ENCODE data around the gene RNASEH2C.
"Not testable (repeated sequence)": the region's sequence is repeated elsewhere in the genome, so short reads cannot be mapped to it uniquely, and the experiment has no call there.

RNASEH2C gene

DNA sequence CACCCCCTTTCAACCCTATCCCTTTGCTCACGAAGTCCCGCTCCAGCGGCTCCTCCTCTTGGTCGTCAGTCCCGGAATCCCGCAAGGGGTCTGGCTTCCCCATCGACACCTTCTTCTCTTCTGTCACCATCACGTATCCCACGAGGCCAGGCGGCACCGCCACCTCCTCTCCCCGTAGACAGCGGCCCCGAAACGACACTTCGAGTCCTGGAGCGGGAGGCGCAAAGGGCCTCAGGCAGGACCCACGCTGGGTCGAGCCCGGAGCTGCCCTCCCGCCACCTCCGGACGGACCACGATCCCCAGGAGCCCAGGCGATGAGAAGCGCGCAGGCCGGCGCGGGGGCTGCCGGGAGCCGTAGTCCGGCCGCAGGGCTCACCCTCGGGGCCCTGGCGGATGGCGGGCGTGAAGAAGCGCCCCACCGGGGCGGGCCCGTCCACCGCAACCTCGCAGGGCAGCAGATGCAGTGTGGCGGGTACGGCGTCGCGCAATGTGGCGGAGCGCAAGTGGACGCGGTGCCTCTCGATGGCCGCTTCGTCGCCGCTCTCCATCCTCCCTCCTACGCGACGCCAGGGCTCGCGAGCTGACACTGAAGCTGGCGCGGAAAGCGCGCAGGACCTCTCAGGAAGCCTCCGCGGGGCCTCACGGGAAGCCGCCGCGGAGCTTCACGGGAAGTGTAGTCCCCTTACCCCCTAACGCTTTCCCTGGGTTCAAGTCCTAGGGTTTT lies at the start of gene RNASEH2C:
RNASEH2C (minus strand) TSS at position 588 of the 724 bp plus-strand sequence; CDS start at position 548, 40 bp downstream.
- peak; percentile 83 for DNase-seq

DNA sequence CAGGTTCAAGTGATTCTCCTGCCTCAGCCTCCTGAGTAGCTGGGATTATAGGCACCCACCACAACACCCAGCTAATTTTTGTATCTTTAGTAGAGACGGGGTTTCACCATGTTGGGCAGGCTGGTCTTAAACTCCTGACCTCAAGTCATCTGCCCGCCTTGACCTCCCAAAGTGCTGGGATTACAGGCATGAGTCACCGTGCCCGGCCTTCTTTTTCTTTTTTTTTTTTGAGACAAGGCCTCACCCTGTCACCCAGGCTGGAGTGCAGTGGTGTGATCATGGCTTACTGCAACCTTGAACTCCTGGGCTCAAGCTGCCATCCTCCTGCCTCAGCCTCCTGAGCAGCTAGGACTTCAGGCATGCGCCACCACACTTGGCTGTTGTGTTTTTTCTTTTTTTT lies 47.2 kb upstream of the RNASEH2C start:
- DNase-seq, result not testable (repeated sequence)

DNA sequence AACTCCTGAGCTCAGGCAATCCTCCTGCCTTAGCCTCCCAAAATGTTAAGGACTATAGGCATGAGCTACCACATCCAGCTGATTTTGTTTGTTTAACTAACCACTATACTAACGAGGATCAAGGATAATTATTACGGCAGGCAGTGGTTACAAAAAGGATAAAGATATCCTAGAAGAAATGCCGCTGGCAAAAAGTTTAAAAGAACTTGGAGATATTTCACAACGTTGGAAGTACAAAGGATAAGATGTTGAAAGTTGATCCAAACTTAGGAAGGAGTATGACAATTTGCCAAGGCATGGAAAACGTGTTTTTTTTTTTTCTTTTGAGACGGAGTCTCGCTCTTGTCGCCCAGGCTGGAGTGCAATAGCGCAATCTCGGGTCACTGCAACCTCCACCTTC lies 46.8 kb upstream of the RNASEH2C start:
- DNase-seq, result no peak

DNA sequence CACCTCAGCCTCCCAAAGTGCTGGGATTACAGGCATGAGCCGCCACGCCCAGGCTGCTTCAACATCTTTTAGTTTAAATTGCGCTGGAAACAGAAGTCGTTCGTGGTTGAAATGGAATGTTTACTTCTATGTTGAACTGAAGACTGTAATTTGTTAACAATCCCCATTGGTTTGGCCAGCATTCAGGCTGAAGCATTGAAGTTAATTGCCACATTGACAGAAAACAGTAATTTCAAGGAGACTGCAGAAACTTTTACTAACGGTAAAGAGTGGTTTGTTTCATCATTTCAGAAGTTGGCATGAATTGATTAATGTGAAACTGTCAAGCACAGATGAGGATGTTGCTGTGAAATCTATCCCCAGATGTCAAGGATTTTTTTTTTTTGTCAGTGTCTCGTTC lies 45.9 kb upstream of the RNASEH2C start:
- no peak for DNase-seq

DNA sequence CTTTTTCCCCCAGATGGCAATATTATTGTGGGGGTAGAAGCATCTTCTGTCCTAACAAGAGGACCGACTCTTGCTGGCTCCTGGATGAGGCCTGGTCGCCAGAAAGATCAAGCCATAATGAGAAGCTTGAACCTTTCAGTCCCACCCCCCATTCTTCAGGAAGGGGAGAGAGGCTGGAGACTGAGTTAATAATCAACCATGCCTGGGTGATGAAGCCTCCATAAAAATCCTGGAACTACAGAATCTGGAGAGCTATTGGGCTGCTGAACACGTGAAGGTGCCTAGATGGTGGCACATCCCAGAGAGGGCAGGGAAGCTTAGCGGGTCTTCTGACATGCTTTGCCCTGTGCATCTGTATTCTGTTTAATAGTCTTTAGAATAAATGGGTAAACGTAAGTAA lies 43.8 kb upstream of the RNASEH2C start:
- DNase-seq, result no peak

DNA sequence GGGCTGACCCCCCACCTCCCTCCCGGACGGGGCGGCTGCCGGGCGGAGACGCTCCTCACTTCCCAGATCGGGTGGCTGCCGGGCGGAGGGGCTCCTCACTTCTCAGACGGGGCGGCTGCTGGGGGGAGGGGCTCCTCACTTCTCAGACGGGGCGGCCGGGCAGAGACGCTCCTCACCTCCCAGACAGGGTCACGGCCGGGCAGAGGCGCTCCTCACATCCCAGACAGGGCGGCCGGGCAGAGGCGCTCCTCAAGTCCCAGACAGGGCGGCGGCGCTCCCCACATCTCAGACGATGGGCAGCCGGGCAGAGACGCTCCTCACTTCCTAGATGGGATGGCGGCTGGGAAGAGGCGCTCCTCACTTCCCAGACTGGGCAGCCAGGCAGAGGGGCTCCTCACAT lies 42.2 kb upstream of the RNASEH2C start:
- not testable (repeated sequence) for DNase-seq

DNA sequence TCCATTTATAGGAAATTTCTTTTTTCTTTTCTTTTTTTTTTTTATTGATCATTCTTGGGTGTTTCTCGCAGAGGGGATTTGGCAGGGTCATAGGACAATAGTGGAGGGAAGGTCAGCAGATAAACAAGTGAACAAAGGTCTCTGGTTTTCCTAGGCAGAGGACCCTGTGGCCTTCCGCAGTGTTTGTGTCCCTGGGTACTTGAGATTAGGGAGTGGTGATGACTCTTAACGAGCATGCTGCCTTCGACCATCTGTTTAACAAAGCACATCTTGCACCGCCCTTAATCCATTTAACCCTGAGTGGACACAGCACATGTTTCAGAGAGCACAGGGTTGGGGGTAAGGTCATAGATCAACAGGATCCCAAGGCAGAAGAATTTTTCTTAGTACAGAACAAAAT lies 41.6 kb upstream of the RNASEH2C start:
- not testable (repeated sequence) for DNase-seq

DNA sequence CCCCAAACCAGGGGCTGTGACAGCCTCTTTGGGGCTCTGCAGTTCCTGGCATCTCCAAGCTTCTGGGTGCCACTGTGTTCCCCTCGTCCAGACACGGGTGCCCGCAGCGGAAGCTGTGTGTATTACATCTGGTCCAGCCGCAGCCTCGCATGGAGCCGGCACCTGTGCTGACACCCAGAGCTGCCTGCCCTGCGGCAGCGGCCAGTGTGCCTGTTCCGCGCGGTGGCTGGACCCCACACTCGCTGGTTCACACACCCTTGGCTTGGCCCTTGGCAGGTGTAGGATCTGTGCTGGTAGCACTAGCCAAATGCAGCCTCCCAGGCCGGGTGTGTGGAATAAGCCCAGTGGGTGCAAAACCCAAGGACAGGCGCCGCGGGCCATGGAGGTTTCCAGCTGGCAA lies 24.5 kb upstream of the RNASEH2C start:
- no peak for DNase-seq

DNA sequence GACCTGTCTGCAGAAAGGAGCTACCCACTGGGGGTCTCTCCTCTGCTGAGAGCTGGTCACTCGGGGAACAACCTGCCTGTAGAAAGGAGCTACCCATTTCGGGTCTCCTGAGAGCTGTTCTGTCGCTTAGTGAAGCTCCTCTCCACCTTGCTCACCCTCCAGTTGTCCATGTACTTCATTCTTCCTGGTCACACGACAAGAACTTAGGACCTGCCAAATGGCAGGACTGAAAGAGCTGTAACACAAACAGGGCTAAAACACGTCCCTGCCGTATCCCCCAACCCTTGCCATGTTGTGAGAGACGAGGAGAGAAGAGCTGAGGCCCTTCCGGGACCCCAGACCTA lies 24.1 kb upstream of the RNASEH2C start:
- no peak for DNase-seq

DNA sequence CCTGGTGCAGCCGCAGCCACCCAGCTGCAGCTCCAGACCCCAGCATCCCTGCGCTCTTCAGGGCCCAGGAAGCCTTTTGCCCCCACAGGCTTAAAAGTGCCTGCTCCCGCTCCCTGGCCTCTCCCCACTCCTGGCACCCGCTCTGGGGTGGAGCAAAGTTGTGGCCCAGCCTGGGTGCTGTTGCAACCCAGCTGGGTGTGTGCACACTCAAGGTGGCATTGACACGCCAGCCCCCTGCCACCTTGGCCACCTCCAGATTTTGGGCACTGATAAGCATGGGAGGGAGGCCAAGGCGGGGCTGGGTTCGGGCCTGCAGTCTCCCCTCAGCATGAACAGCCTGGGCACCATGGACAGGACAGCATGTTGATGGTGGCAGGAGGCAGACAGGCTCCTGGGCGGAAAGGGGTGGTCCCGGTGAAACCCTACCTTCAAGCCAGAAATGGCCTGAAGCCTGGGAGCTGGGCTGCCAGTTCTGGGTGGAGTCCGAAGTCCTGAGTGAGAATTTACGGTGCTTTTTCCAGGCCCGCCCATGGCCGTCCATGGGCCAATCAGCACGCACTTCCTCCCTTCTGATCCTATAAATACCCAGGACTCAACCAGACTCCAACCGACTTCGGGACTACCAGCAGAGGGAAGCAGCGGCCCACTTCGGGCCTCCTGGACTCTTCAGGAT lies 23.6 kb upstream of the RNASEH2C start:
- DNase-seq, result no peak

DNA sequence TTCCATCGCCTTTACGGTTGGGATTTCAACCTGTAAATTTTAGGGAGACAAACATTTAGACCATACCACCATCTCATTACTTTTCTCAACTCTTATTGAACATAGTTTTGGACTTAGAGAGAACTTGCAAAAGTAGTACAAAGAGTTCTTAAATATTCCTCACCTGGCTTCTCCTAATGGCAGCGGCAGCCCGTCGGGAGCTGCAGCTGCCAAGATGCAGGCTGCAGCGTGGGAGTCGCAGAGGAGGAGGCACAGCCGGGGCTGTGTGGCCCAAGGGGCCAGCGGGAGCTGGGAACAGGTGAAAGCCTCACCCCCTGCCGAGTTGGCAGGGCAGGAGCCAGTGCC lies 23.1 kb upstream of the RNASEH2C start:
- no peak for DNase-seq

DNA sequence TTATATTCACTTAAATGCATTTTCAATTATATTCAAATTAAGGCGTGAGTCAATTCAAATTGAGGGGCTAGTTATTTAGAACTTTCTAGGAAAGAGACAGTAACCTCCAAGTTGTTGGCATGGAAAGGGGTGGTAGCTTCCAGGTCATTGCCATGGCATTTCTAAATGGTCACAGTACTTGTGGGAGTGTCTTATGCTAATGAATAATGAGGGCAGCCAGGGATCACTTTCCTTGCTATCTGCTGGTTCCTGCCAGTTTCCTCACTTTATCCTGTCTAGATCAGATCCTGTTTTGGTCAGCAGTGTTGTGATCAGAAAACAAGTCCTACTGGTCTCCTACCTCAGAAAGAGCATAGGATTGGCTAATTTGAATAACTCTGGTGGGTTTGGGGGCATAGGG lies 21.8 kb upstream of the RNASEH2C start:
- no peak for DNase-seq

DNA sequence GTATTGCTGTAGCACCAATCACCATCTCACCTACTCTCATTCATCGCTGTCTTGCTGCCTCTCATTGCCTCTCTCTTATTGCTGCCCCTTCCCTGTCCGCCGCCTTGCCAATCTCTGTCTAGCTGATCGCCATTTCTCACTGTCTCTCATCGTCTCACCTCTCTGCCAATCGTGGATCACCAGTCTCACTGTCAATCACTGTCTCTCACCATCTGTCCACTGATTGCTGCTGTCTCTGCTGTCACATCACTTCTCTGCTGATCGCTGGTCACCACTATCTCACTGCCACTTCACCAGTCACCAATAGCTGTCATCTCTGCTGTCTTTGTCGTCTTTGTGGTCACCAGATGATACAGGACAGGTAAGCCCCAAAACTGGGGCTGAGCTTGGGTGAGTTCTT lies 20.6 kb upstream of the RNASEH2C start:
- DNase-seq, result no peak

DNA sequence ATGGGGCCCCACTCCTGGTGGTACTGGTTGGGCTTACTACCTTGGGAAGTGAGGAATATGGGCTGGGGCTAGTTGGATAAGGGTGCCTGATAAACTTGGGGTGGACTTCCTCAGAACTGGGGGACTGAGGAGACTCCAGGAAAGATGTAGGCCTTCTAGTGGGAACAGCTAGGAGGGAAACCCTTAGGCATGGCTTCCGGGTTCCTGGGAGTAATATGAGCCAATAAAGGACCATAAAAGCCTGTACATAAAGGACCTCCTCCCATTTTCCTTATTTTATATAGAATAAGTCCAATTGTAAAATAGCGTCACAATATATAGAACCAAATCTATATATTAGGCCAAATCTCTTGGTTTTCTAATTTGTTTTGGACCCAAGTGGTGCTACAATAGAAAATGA lies 18.4 kb upstream of the RNASEH2C start:
- DNase-seq, result no peak

DNA sequence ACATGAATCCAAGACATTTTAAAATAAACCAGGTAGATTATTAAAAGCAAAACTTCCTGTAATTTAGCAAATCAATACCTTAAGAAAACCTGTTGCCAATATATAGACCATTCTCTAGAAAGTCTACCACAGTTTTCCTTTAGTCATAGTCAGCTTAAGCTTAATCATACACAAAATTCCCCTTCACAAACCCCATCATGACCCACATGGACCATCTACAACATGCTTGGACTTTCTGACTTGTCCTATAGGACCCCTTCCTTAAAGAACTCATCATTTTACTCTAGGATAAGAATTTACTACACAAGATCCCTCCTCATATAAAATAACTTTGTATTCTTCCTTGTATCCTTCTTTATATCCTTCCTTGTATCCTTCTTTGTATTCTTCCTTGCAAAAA lies 16.2 kb upstream of the RNASEH2C start:
- DNase-seq, result no peak

DNA sequence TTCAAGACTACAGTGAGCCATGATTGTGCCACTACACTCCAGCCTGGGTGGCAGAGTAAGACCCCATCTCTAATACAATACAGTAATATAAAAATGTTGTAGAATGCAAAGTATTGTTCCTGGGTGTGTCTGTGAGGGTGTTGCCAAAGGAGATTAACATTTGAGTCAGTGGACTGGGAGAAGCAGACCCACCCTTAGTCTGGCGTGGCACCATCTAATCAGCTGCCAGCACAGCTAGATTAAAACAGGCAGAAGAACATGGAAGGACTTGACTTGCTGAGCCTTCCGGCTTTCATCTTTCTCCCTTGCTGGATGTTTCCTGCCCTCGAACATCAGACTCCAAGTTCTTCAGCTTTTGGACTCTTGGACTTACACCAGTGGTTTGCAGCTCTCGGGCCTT lies 14.5 kb upstream of the RNASEH2C start:
- not testable (repeated sequence) for DNase-seq

DNA sequence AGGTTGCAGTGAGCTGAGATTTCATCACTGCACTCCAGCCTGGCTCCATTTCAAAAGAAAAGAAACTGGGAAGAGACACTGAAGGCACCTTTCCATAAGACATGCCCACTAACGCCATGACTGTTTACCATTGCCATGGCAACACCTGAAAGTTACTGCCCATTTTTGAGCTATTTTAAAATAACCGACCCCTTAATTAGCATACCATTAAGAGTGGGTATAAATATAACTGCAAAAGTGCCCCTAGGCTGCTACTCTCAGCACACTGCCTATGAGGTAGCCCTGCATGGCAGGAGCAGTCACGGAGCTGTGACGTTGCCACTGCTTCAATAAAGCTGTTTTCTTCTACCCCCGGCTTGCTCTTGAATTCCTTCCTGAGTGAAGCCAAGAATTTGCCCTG lies 9.9 kb upstream of the RNASEH2C start:
- DNase-seq, result no peak

DNA sequence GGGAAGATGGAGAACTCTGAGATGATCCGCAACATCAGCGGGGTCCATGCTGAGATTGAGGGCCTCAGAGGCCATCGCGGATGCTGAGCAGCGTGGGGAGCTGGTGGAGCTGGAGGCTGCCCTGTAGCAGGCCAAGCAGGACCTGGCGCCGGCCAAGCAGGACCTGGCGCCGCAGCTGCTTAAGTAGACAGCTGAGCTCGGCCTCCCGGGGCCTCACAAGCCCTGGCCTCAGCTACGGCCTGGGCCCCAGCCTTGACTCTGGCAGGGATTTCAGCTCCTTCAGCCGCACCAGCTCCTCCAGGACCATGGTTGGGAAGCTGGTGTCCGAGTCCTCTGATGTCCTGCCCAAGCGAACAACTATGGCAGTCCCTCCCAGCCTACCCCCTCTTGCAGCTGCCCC lies 7.3 kb upstream of the RNASEH2C start:
- DNase-seq, result no peak

DNA sequence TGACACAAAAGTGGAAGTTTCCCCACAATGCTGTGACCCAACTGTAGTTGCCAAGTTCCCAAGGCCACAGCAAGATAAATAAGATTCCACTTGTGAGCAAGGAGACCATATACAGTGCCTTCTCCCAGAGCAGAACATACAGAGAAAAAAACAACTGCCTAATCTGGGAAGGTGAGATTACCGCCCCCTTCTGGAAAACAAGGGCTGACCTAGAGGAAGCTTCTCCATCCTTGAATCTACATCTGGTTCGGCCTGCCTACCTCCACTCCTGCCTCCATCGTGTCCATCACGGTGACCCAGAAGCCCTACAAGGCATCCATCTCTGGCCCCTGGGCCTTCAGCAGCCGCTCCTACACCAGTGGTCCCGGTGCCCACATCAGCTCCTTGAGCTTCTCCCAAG lies 6.1 kb upstream of the RNASEH2C start:
- no peak for DNase-seq

DNA sequence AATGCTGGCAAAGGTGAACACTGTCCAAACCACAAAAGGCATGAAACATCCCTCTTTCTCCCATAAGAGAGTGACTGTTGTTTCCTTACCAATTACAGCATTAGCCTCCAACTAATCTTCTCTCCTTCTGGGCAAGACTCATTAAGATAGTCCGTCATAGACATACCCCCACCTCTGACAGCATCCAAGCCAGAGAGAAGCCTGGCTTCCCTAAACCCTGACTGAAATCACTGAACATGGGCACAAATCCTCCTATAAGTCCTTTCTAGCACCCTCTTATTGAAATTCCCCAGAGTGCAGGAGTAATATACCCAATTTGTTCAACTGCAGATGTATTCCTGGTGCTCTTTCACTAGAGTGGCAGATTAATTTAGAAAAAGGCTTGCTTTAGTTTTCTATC lies 1.7 kb upstream of the RNASEH2C start:
- no peak for DNase-seq

DNA sequence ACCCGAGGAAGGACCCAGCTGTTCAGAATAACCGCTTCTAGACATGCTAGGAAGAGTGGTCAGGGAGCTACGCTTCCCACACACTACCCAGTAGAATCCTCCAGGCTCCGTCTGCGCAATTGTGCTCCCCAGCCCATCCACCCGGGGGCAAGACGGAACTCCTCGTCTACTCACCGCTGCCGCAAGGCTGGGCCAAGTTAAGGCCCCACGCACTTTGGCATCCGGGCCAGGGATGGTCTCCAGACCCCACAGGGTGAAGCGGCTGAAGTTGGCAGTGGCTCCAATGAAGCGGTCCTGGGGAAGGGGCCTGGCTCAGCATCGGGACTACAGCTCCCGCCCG lies 757 bp downstream of the RNASEH2C start:
- DNase-seq, result no peak

DNA sequence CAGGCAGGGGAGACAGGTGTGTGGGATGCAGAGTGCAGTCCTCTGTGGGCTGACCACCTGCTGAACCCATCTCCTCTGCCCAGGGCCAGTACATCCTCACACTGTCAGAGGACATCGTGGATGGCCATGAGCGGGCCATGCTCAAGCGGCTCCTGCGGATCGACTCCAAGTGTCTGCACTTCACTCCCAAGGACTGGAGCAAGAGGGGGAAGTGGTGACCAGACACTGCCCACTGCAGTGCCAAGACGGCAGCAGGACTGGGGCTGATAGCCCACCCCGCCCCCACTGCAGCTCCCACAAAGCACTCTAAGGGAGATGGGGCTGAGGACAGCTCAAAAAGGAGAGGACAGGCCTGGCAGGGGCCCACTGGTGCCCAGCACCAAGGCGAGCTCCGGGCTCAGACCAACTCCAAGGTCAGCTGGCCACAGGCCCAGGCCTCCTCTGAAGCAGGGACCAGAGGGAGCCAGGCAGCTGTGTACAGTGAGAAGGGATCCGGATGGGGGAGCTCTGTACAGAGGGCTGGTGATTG lies 1.6 kb downstream of the RNASEH2C start:
- no peak for DNase-seq

DNA sequence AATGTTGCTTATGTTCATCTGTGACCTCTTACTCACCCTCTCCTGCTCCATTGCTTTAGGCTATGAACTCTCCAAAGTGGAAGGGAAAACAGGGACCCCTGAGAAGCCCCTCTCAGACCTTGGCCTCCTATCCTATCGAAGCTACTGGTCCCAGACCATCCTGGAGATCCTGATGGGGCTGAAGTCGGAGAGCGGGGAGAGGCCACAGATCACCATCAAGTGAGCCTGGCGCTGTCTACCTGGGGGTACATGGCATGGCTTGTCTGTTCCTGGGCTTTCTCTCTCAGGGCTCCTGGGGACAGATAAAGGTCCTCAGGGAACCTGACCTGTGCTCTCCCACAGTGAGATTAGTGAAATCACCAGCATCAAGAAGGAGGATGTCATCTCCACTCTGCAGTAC lies 2.1 kb downstream of the RNASEH2C start:
- no peak for DNase-seq

DNA sequence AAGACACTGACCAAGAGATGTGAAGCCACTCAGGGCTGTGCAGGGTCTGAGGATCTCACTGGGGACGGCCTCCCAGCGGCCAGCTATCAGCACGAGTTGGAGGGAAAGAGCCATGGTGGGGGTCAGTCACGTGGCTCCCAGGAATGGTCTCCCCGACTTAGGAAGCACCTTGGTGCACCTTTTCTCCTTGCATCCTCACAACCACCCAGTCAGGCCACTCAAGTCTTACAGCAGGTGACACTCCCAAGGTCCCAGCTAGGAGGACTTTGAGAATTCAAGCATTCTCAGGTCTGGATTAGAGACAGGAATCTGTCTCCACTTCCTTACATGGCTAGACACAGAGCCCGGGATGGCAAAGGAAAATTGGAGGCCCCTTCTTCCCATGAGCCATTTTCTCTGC lies 2.7 kb downstream of the RNASEH2C start:
- DNase-seq, result no peak

Data from NCI-H2107 (cell line).